NCI-H2171 treated with DMSO at 0.1 percent for 48 hours (cell line): ENCODE measurements around the gene SLC4A1AP.

ENCODE experiments used
- DNase-seq: peaks from one replicate; lab custom pipeline; 2025; lab: John Stamatoyannopoulos, UW

SLC4A1AP gene

DNA sequence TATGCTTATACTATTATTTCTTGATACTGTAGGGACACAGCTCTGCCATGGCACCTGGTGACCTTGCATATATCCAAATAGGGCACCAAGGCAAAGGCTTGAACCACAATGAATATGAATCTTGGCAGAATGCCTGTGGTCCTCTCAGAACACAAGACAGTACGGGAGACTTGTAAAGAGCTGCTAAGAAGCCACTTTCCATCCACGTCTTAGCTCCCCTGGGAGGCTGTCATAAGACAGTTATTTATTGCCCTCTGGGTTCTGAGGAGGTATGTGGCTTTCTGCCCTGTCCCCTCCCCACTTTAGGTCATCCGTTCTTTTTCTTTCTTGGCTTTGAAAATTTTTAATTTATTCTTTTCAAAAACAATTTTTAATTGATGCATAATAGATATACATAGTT lies 78.0 kb downstream of the SLC4A1AP start:
- peak; percentile 40 for DNase-seq

DNA sequence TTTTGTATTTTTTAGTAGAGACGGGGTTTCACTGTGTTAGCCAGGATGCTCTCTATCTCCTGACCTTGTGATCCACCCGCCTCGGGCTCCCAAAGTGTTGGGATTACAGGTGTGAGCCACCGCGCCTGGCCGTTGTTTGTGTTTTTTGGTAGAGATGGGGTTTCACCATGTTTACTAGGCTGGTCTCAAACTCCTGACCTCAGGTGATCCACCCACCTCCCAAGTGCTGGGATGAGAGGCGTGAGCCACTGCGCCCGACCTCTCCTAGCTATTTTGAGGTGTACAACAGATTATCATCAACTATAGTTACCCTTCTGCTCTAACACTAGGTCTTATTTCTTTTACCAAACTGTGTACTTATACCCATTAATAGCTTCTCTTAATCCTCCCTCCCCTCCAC lies 78.9 kb downstream of the SLC4A1AP start:
- no peak for DNase-seq
